Hypothalamus (tissue), 51 donors: ENCODE data around the gene C12orf75.
A peak's percentile ranks its signal among the peaks of the same experiment; 100 is the strongest.
"Not testable (repeated sequence)": the region's sequence is repeated elsewhere in the genome, so short reads cannot be mapped to it uniquely, and the experiment has no call there.

Source experiments
- DNase-seq, 51 donors: peaks; one replicate each; lab custom pipeline; 2025; lab: John Stamatoyannopoulos, UW

Gene C12orf75

GRCh38 chr12:105334001-105334400 lies 3.5 kb downstream of the C12orf75 start:
- no peak for DNase-seq

- DNase-seq, result no peak
These were observed 4.1 kb downstream of the C12orf75 start for GRCh38 chr12:105334582-105334981.

DNA sequence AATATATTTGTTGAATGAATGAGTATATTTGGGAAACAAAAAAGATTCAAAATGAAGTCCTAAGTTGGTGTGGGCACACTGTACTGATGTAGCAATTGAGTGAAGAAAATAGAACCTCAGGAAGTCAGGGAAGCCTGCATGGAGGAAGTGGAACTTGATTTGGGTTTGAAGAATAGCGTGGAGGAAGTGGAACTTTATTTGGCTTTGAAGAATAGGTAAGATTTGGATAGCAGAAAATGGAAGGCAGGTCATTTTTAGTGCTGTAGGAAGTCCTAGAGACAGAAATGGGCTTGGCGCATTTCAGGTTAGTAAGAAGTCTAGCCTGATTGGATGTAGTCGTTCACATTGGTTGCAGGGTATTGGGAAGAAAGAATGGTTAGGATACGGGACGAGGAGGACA lies 5.4 kb downstream of the C12orf75 start:
- no peak for DNase-seq

DNA sequence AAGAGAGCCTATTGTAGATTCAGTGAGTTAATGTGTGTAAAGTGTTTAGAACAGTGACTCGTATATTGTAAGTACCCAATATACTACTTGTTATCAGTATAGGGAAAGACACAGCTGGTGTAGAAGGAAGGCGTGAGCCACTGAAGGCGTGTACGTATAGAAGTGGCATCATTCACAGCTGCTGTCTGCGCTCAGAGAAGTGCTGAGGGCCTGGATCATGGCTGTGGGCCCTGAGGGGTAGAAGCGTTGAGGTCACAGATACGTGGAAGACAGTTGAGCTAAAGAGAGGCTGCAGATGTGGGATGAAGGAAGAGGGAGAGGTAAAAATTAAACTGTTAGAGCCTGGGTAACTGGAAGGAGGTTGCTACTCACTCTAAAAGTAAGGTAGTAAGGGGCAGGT lies 5.9 kb downstream of the C12orf75 start:
- no peak for DNase-seq

DNA sequence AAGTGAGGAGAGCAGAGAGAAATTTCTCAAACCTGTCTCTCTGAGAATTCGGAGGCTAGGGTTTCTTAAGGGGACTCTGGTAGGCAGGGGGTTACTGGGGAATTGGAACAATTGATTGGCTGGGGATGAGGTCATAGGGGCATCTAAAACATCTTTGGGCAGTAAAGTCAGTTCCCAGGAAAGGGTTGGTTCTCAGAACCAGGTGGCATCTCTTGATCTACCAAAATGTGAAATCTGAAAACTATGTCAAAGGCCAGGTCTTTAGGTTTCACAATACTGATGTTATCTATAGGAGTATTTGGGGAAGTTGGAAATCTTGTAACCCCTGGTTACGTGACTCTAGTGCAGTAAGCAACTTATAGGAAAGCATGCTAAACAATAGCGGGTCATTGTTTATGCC lies 6.9 kb downstream of the C12orf75 start:
- DNase-seq, result no peak

DNA sequence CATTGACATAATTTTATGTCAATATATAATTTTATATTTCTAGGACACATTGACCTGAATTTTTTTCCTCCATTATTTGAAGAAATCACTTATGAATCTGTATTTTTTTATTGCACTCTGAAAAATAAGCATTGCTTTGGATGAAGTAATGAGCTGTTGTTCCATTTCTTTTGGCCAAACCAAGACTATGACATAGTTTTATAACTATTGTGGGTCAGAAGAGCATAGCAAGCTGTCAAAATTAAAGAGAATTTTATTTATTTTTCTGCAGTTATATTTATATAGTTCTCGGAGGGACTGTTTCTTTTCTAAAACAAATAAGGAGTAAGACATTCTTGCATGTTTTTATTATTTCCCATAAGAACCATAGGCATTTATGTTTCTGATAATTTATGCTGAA lies 8.5 kb downstream of the C12orf75 start:
- DNase-seq, result no peak

GRCh38 chr12:105341010-105341409 lies 10.5 kb downstream of the C12orf75 start:
- DNase-seq, result no peak

GRCh38 chr12:105341620-105342019 lies 11.1 kb downstream of the C12orf75 start:
- DNase-seq, result not testable (repeated sequence)

DNA sequence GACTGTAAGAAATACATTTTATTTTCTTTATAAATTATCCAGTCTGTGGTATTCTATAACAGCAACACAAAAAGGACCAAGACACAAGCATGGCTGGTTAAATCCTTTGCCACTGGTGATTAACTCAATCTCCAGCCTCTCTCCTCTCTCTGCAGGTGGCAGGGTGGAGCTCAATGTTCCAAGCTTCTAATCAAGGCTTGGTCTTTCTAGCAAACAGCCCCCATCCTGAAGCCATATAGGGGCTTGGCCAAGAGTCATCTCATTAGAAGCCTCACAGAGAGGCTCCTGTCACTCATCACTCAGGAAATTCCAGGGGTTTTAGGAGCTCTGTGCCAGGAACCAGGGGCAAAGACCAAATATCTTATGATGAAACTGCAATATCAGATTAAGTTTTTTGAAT lies 12.0 kb downstream of the C12orf75 start:
- DNase-seq, result no peak

- no peak for DNase-seq
These were observed 13.3 kb downstream of the C12orf75 start for GRCh38 chr12:105343836-105344235.

DNA sequence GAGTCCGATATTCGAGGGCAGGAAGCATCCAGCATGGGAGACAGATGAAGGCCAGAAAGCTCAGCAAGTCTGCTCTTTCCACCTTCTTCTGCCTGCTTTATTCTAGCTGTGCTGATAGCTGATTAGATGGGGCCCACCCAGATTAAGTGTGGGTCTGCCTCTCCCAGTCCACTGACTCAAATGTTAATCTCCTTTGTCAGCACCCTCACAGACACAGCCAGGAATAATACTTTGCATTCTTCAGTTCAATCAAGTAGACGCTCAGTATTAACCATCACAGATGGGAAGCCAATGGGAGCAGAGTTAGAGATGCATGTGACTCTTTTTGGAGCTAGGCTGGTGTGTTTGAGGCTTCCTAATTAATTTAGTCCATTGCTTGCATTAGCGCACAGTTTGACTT lies 17.0 kb downstream of the C12orf75 start:
- no peak for DNase-seq

- DNase-seq, result no peak
These were observed 17.7 kb downstream of the C12orf75 start for GRCh38 chr12:105348142-105348541.

DNA sequence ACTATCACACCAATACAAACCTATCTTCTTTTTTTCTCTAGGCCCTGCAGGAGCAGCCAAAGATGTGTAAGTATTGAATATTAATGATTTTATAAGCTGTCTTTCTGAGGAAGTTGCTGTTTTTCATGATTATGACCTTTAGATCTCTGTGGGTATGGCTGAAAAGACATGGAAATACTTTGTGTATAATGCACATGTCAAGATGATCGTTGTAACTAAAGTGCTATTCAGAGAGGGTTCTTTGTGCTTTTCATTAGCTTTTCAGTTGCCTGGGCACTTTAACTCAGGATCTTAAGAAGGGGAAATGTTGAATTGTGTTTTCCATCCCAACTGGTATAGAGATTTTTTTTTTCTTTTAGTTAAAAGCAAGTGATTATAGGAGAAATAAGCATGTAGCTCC lies 18.1 kb downstream of the C12orf75 start:
- DNase-seq, result no peak

- no peak for DNase-seq
These were observed 18.6 kb downstream of the C12orf75 start for GRCh38 chr12:105349138-105349537.

GRCh38 chr12:105351523-105351922 lies 21.0 kb downstream of the C12orf75 start:
- no peak for DNase-seq

DNA sequence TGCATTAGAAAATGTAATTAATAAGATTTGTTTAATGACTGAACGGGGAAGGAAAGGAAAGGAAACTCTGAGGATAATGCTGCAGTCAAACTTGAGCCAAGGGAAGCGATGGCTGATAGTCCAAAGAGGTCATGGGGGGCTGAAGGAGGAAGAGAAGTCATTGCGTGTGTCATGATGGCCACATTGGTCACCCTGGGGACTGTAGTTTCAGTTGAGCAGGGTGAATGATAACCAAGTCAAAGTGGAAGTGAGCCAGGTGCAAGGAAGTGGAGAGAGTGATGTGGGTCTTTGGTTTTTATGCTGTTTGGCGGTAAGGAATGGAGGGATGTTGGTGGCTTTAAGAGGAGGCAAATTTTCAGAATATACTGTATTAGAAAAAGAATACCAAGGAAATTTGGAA lies 21.6 kb downstream of the C12orf75 start:
- DNase-seq, result no peak

DNA sequence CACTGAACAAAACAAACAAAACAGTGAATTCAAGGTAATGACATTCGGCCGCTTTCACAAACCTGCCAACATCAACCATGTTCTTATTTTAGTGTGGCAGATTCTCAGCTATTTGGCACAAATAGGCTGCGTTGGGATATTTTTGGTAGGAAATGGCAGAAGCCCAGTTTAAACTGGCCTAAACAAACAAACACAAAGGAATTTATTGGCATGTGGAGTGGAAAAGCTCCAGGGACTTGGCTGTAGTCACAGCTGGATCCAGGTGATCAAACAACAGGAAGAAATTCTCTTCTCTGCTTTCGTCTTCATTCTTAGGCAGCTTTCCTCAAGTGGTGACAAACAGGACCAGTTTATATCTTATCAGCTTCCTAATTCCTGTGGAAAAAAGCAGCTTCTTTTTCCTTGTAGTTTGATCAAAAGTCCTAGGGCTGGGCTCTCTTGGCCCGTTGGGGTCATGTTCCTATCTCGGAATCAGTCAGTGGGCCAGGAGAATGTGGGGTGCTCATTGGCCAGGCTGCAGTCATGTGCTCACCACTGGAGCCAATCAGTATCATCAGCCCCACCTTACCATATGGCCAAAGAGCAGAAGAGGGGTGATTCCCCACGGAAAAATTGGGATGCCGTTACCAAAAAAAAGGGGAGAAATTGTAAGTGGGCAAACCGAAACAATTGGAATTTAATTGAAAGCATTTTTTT lies 22.6 kb downstream of the C12orf75 start:
- no peak for DNase-seq

GRCh38 chr12:105355752-105356151 lies 25.3 kb downstream of the C12orf75 start:
- DNase-seq, result no peak

GRCh38 chr12:105357162-105357691 lies 26.7 kb downstream of the C12orf75 start:
- no peak for DNase-seq

DNA sequence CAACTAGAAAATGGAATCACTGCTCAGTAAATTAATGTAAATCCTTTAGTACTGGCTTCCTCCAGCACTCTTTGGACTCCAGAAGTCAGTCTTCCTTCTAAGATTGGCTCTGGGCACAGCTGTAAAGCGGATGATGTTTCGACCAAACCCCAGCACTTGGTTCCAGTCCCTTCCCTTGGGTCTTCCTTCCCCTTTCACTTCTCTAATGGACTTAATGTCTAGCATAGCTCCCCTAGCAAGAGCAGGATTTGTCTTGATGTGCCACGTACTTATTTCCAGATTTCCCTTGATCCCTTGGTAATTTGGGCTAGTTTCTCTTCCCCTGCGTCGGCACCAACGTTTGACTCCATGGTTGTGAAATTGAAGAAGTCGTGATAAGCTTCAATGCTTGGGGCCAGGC lies 28.3 kb downstream of the C12orf75 start:
- DNase-seq, result peak in 7 of 51 donors; percentile 2 to 32 (median 8)

DNA sequence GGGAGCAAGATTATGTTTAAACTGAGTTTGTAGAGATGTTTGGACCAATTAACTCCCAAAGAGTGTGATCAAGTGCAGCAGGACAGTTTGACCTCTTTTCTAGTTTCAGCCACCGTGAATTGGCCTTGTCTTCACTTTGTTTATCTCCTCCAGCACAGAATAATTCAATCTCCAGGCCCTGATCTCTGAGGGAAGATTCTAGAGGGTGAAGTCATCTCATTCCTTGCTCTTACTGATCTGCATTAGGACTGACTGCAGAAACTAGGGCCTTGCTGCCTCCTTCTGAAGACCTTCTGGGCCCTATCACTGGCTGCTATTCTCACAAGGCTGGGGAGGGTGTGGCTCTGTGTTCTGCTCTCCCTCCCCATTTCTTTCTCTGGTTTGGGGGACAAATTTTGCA lies 29.4 kb downstream of the C12orf75 start:
- no peak for DNase-seq

DNA sequence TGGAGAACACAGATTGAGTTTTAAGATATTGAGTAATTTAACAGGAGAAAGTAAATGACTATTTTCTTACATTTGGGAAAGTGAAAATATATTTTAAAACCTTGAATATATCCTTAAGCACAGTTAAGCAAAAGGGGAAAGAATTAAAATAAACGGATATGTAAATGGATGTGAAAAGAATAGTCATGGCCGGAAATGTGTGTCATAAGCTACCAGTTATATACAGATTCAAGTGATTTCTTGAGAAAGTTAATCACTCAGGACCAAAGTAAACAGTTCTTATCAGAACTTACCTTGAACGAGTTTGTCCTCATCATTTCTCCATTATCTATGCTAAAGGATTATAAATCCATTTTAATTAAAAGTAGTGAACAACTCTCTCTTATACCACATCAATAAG lies 33.4 kb downstream of the C12orf75 start:
- no peak for DNase-seq

DNA sequence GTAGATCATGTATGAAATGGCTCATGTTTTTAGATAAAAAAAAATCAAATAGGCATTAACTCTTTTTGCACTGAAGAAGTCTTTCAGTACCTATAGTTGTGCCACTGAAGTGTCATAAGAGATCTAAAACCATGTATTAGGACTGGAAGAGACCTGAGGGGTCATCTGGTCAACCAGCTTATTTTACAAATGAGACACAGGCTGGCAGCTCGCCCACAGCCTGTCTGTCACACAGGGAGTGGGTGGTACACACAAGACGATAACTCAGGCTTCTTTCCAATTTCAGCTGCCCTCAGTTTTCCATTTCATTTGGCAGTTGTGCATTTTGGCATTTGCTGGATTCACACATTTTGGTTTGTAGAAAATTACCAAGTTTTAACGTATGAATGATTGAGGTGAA lies 34.7 kb downstream of the C12orf75 start:
- DNase-seq, result no peak
